Measurements from ENCODE around the gene SLC12A5. TPM values are rescaled to one million over a fixed set of nuclear protein-coding genes. Genes with fewer than 3 reads are reported as not detected.
"Not testable (repeated sequence)": the region's sequence is repeated elsewhere in the genome, so short reads cannot be mapped to it uniquely, and the experiment has no call there.

Gene SLC12A5
- total RNA-seq = 1.2 TPM
- long read RNA-seq = 0 reads

DNA sequence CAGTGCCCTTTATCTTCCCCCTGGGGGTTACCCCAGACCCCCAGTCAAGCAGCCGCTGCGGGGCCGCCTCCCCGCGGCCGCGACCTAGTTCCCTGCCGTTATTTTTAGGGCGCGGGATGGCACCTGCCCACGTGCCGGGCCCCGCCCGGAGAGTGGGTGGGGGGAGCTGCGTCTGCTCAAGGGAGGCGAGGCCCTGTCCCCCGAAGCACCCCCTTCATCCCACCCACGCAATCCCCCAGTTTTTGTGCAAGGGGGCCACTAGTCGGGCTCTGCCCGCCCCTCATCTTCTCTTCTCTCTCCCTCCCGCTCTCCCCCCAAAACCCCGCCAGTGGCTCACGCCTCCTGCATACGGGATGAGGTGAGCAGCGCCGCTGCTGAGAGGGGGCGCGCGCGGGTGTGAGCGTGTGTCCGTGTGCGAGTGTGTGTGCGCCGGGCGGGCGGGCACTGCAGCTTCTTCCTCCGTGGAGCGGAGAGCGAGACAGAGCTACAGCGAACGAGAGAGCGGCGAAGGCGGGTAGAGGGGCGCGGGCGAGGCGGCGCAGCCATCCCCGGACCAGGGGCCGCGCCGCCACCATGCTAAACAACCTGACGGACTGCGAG lies at the start of gene SLC12A5:
Gene SLC12A5 (plus strand): TSS at position 444 of the 600 bp plus-strand sequence. CDS start 130 bp downstream, at position 574.
- H3K27me3 ChIP-seq (ENCODE audit: low read depth) = peaks cover 82% of the 10 kb centered on the region
- no peaks in the 10 kb centered on the region for H3K4me1 ChIP-seq
- no peaks in the 10 kb centered on the region for H3K9me3 ChIP-seq
- ATAC-seq = no peak
- no peak within 1 kb of the TSS for H3K4me3 ChIP-seq
- TF ChIP-seq, protein P1, sequence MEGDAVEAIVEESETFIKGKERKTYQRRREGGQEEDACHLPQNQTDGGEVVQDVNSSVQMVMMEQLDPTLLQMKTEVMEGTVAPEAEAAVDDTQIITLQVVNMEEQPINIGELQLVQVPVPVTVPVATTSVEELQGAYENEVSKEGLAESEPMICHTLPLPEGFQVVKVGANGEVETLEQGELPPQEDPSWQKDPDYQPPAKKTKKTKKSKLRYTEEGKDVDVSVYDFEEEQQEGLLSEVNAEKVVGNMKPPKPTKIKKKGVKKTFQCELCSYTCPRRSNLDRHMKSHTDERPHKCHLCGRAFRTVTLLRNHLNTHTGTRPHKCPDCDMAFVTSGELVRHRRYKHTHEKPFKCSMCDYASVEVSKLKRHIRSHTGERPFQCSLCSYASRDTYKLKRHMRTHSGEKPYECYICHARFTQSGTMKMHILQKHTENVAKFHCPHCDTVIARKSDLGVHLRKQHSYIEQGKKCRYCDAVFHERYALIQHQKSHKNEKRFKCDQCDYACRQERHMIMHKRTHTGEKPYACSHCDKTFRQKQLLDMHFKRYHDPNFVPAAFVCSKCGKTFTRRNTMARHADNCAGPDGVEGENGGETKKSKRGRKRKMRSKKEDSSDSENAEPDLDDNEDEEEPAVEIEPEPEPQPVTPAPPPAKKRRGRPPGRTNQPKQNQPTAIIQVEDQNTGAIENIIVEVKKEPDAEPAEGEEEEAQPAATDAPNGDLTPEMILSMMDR (IDR thresholded peaks at IDR 0.05) = no peak
- no peaks in the 10 kb centered on the region for H3K36me3 ChIP-seq
- DNase-seq = no peak
- H3K27ac ChIP-seq = no peak within 1 kb of the TSS
- intact Hi-C loops (cut with DNase I) = no loop called here

DNA sequence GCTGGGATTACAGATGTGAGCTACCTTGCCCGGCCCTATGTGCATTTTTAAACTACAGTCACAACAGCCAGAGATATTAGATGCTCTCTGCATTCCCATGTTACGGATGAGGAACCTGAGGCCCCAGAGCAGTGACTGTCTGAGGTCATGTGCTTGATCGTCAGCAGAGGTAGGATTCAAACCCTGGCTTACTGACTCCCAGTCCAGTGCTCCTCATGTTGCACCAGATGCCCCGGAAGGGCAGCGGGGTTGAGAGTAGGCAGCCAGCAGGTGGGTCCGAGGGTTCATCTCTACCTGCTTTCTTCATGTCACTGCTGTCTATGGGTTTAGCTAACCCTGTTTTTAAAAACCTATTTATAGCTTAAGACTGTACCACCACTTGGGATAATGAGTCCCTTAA lies 47.8 kb upstream of the SLC12A5 start:
- ATAC-seq (no peak), DNase-seq (peak; percentile 11)
- H3K27me3 ChIP-seq (ENCODE audit: low read depth) = no peaks in the 10 kb centered on the region

DNA sequence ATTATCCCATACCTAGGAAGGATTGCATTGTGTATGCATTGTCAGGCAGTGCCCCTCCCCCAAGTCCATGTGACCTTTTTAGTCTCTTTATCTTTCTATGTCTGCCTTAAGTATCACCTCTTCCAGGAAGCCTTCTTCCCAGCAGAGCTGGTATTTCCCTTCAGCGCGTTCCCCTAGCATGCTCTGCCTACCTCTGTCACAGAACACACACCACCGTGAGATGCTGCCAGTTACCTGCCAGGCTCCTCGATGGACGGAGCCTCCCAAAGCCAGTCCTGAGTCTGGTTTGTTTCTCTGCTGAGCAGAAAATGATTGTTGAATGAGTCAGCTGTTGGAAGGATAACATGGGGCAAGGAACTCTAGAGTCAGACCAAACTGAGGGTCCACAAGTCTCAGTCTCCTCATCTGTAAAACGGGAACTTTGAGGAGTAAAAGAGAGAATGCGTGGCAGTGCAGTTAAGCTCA lies 45.7 kb upstream of the SLC12A5 start:
- no peak overlapping the region for H3K4me3 ChIP-seq
- no peaks in the 10 kb centered on the region for H3K9me3 ChIP-seq
- no peak overlapping the region for H3K27ac ChIP-seq
- DNase-seq = peak; percentile 4
- intact Hi-C loops (cut with DNase I) = no loop called here
- no peaks in the 10 kb centered on the region for H3K27me3 ChIP-seq (ENCODE audit: low read depth)
- H3K36me3 ChIP-seq = no peaks in the 10 kb centered on the region
- TF ChIP-seq, protein P1 (IDR thresholded peaks at IDR 0.05) = no peak
- no peaks in the 10 kb centered on the region for H3K4me1 ChIP-seq
- ATAC-seq = no peak

More for the DNA sequence above, 47.8 kb upstream of the SLC12A5 start:
- Histone ChIP-seq H3K4me3 (no peak overlapping the region), H3K4me1 (no peaks in the 10 kb centered on the region), H3K9me3 (no peaks in the 10 kb centered on the region), H3K36me3 (no peaks in the 10 kb centered on the region), H3K27ac (no peak overlapping the region)
- TF ChIP-seq, protein P1 (IDR thresholded peaks at IDR 0.05) = no peak
- intact Hi-C loops (cut with DNase I) = no loop called here

DNA sequence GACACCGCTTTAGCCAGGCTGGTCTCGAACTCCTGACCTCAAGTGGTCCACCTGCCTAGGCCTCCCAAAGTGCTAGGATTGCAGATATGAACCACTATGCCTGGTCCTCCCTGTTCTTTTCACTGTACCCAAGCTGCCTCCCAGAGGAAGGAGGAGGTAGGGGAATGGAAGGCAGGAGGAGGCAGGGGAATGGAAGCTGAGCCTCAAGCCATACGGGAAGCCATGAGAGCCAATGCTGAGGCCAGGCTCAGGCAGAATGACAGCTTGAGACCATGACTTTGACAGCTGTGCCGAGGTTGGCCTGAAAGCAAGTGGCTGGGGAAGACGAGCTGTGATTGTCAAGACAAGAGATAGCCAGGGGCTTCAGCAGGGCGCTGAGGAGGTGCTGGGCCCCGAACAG lies 43.4 kb upstream of the SLC12A5 start:
- peak; percentile 24 for DNase-seq
- H3K4me3 ChIP-seq = no peak overlapping the region
- TF ChIP-seq, protein P1 (IDR thresholded peaks at IDR 0.05) = no peak
- H3K27ac ChIP-seq = no peak overlapping the region
- ATAC-seq = no peak
- no peaks in the 10 kb centered on the region for H3K36me3 ChIP-seq
- intact Hi-C loops (cut with DNase I) = no loop called here
- H3K27me3 ChIP-seq (ENCODE audit: low read depth) = peaks cover 6% of the 10 kb centered on the region
- no peaks in the 10 kb centered on the region for H3K9me3 ChIP-seq
- H3K4me1 ChIP-seq = no peaks in the 10 kb centered on the region

DNA sequence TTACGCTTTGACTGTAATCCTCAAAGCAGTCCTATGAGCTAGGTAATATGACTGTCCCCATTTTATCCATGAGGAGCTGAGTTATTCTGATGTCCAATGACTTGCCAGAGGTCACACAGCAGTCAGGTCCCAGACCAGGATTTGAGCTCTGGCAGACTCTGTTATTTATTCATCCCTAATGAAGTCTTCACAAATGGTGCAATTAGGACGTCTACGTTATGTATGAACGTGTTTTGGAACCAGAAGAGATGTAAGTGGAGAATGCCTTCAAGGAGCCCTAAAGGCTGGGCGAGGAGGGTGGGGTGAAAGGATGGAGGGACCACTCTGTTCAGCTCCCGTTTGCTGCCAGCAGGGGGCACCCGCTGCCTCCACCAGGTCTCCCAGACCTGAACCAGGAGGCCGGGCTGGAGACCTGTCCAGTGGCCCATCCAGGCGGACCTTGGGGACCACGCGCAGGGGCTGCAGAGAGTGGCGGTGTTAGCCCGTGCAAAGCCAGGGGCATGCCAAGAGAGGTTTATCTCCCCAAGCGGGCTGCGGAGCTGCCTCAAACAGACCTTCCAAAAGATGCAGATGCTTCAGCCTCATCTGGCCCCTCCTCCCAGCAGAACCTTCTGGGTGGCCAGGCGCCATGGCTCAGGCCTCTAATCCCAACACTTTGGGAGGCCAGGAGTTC lies 41.8 kb upstream of the SLC12A5 start:
- no peak overlapping the region for H3K4me3 ChIP-seq
- peak; percentile 87 for DNase-seq
- H3K27me3 ChIP-seq (ENCODE audit: low read depth) = peaks cover 16% of the 10 kb centered on the region
- no peaks in the 10 kb centered on the region for H3K9me3 ChIP-seq
- TF ChIP-seq, protein P1 (IDR thresholded peaks at IDR 0.05) = peak; percentile 92
- intact Hi-C loops (cut with DNase I) = no loop called here
- no peaks in the 10 kb centered on the region for H3K4me1 ChIP-seq
- H3K36me3 ChIP-seq = no peaks in the 10 kb centered on the region
- H3K27ac ChIP-seq = no peak overlapping the region
- ATAC-seq = peak; percentile 90 to 92

DNA sequence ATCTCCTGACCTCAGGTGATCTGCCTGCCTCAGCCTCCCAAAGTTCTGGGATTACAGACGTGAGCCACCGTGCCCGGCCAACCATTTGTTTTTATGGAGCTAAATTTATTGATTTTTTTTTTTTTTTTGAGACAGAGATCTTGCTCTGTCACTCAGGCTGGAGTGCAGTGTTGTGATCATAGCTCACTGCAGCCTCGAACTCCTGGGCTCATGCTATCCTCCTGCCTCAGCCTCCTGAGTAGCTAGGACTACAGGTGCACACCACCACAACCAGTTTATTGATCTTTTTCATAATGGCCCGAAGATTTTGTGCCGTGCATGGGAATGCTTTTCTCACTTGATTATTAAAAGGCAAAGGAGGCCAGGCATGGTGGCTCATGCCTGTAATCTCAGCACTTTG lies 40.2 kb upstream of the SLC12A5 start:
- H3K9me3 ChIP-seq = not testable (repeated sequence)

More for the DNA sequence above, 40.2 kb upstream of the SLC12A5 start:
- H3K36me3 ChIP-seq; H3K27ac ChIP-seq; ATAC-seq; intact Hi-C loops (cut with DNase I); H3K4me3 ChIP-seq; H3K4me1 ChIP-seq: not testable (repeated sequence)
- peaks cover 16% of the 10 kb centered on the region for H3K27me3 ChIP-seq (ENCODE audit: low read depth)
- peak; percentile 4 for DNase-seq

Measured in lower lobe of right lung (tissue), 2 donors.